GM12878 (cell line): ENCODE measurements around the gene SPOCK1. TPM values are rescaled to one million over a fixed set of nuclear protein-coding genes. Genes with fewer than 3 reads are reported as not detected.

Source experiments
- ATAC-seq: fragments of 200-7000 bp; cut with Tn5 transposase; 3 replicates; pipeline ENCODE4 v1.9.1; 2020; ENCODE audit warnings: mild to moderate bottlenecking, moderate library complexity
- BruUV-seq: library from RNA; stranded (reverse); fragments of 400-500 nt; replicated peaks from 2 replicates; lab custom pipeline; 2021; lab: Mats Ljungman, UMichigan
- CTCF ChIA-PET: fragments of 300-600 bp; sonication (Branson Sonifier 250); formaldehyde crosslinking; extraction: SDS; loops from one replicate; lab custom pipeline; 2021; ENCODE audit warnings: inconsistent platforms; lab: Yijun Ruan, JAX
- POLR2A ChIA-PET: fragments of 350-600 bp; formaldehyde crosslinking; extraction: SDS; loops from one replicate; lab custom pipeline; 2021; ENCODE audit warnings: inconsistent platforms; lab: Charles Lee
- RAD21 ChIA-PET: fragments of 300-600 bp; sonication (Branson Sonifier 250); formaldehyde crosslinking; loops from one replicate; lab custom pipeline; 2023; ENCODE audit warnings: antibody characterized with exemption; ENCODE audit not compliant: unreplicated experiment; lab: Charles Lee
- SMC1A ChIA-PET: fragments of 300-600 bp; sonication (Branson Sonifier 250); formaldehyde crosslinking; loops from one replicate; lab custom pipeline; 2023; ENCODE audit not compliant: unreplicated experiment, uncharacterized antibody; lab: Charles Lee
- DNase-seq: peaks from one replicate; pipeline ENCODE4 v3.0.0-alpha.2; 2011; ENCODE audit warnings: low read depth, low spot score
- FAIRE-seq: peaks from 3 replicates; lab custom pipeline; 2011; peaks lifted over from hg19 to GRCh38; lab: Jason Lieb, UNC
- H2AFZ ChIP-seq: 2 replicates; pipeline ENCODE4 v1.6.0; 2011; ENCODE audit warnings: low read depth, low read length, control low read depth; ENCODE audit not compliant: control insufficient read depth
- H3K27ac ChIP-seq: 2 replicates; pipeline ENCODE4 v1.5.1; 2011; ENCODE audit warnings: control low read depth; ENCODE audit not compliant: control insufficient read depth, insufficient read depth
- H3K27me3 ChIP-seq, 2 experiments: replicated peaks in 1 of 2; 2 replicates each; pipeline versions ENCODE4 v1.6.0 to v1.6.1; 2011; ENCODE audit warnings: low read length in 1 of 2; ENCODE audit not compliant: control insufficient read depth in 2 of 2, insufficient read depth in 2 of 2
- H3K36me3 ChIP-seq, 2 experiments: 2 replicates each; pipeline ENCODE4 v1.5.1; 2011; ENCODE audit warnings: low read length in 1 of 2; ENCODE audit not compliant: control insufficient read depth in 2 of 2, insufficient read depth in 2 of 2
- H3K4me1 ChIP-seq: 2 replicates; pipeline ENCODE4 v1.6.1; 2011; ENCODE audit warnings: mild to moderate bottlenecking, low read length, moderate library complexity, mixed read lengths; ENCODE audit not compliant: control insufficient read depth, insufficient read depth
- H3K4me2 ChIP-seq: 2 replicates; pipeline ENCODE4 v1.6.0; 2011; ENCODE audit warnings: control low read depth; ENCODE audit not compliant: control insufficient read depth, insufficient read depth
- H3K4me3 ChIP-seq: fragments of 200-600 bp; sonication (generic); 2 replicates; pipeline ENCODE4 v1.5.1; 2016
- H3K79me2 ChIP-seq: 2 replicates; pipeline ENCODE4 v1.6.0; 2011; ENCODE audit warnings: low read length; ENCODE audit not compliant: control insufficient read depth, insufficient read depth
- H3K9ac ChIP-seq: 2 replicates; pipeline ENCODE4 v1.8.0; 2011; ENCODE audit warnings: low read length, control low read depth, mixed read lengths; ENCODE audit not compliant: control insufficient read depth, insufficient read depth
- H3K9me3 ChIP-seq: replicated peaks from 3 replicates; pipeline ENCODE4 v1.5.1; 2011; ENCODE audit warnings: mild to moderate bottlenecking, low read length; ENCODE audit not compliant: control insufficient read depth, insufficient read depth
- H4K20me1 ChIP-seq: 2 replicates; pipeline ENCODE4 v1.6.0; 2011; ENCODE audit not compliant: control insufficient read depth, insufficient read depth
- CREM ChIP-seq: IDR thresholded peaks from 2 replicates; pipeline ENCODE4 v1.6.1; 2014; ENCODE audit warnings: antibody characterized with exemption, low read depth
- MEF2B ChIP-seq: fragments of 450-650 bp; IDR thresholded peaks from 2 replicates; pipeline ENCODE4 v1.6.1; 2018; ENCODE audit warnings: mild to moderate bottlenecking, moderate library complexity; ENCODE audit not compliant: partially characterized antibody, poor library complexity, severe bottlenecking
- NFIC ChIP-seq: IDR thresholded peaks from 2 replicates; pipeline ENCODE4 v1.6.1; 2012; ENCODE audit warnings: low read depth, mild to moderate bottlenecking, inconsistent platforms, low read length, moderate library complexity
- ZNF217 ChIP-seq: fragments of 450-650 bp; IDR thresholded peaks from 2 replicates; pipeline ENCODE4 v1.6.1; 2017; ENCODE audit warnings: antibody characterized with exemption, mild to moderate bottlenecking
- WGBS: methylation state at CpG from one replicate; pipeline ENCODE4 v1.1.6; 2016; ENCODE audit warnings: low lambda C conversion rate; ENCODE audit not compliant: insufficient replicate concordance, insufficient coverage; ENCODE audit errors: missing lambda C conversion rate; 5-methylcytosine and 5-hydroxymethylcytosine counted together
- in situ Hi-C: fragments of 300-500 bp; cut with MboI; formaldehyde crosslinking; loops from 9 replicates; pipeline ENCODE4 v1.14.3; 2018; ENCODE audit warnings: mixed read lengths
- intact Hi-C: fragments of 100-400 bp; cut with micrococcal nuclease; formaldehyde crosslinking; loops from one replicate; pipeline ENCODE4 v1.14.2; 2022; ENCODE audit not compliant: unreplicated experiment
- polyA plus RNA-seq, 11 experiments: library from polyadenylated mRNA; depleted of rRNA in 4 of 11; unstranded in 6 of 11; stranded (reverse) in 5 of 11; fragments of >200 nt; fragmentation: Nextera tagmentation in 4 of 11; fragmentation: Illumina TruSeq in 1 of 11; extraction: Ambion mirVana in 4 of 11; extraction: Trizol in 1 of 11; gene quantifications; 1 replicate in 1 of 11; 2 replicates in 10 of 11; pipeline versions ENCODE4 v1.2.1 to v1.2.3, GENCODE V29; 2011 to 2016; ENCODE audit warnings: inconsistent platforms in 2 of 11, missing spikeins in 2 of 11, low read depth in 1 of 11
- total RNA-seq, 4 experiments: library from RNA; depleted of rRNA in 3 of 4; stranded (reverse); fragments of >200 nt in 3 of 4; fragmentation: Illumina TruSeq in 1 of 4; extraction: Trizol in 1 of 4; gene quantifications; 2 replicates each; pipeline versions ENCODE4 v1.2.1 to v1.2.3, GENCODE V29; 2013 to 2021
- TF ChIP-seq, protein P1 (sequence below): IDR thresholded peaks from 2 replicates; pipeline ENCODE4 v1.6.1; 2012; ENCODE audit warnings: low read length, inconsistent platforms
- TF ChIP-seq, protein P2 (sequence below): fragments of 150-350 bp; IDR thresholded peaks from 2 replicates; pipeline ENCODE4 v1.6.1; 2014; ENCODE audit warnings: mild to moderate bottlenecking, low read depth, low read length

SPOCK1 gene
- total and polyA plus RNA-seq, 10 of the 15 experiments (the other 5 are each of a cell fraction or from before 2014, with no cell fraction given) = 0.06 to 0.68 (median 0.25) TPM; not detected in 3

DNA sequence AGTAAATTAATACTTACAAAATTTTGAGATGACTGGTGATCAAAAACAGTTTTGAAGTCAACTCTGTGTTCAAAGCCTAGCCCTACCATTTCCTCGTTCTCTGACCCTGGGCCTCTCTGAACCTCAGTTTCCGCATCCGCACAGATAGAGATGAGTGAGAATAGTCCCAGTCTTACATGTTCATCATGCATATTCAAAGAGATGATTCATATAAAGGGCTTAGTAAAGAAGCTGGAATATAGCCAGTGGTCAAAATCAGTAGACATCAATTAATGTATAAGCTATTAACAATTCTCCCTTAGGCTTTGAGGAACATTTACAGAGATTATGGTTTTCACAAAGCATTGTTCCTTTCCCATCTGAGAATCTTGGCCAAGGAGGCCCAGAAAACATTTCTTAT lies 250.6 kb downstream of the SPOCK1 start:
- no peaks in the 10 kb centered on the region for H3K9me3 ChIP-seq
- WGBS = 0% methylated on average over 3 of the region's 3 CpGs
- FAIRE-seq (no peak), DNase-seq (peak; percentile 7)
- no peak overlapping the region for H3K4me3 ChIP-seq
- H3K27me3 ChIP-seq = no peaks in the 10 kb centered on the region; a peak in 1 of 4 replicates
- in situ Hi-C loops = no loop called here
- no peaks in the 10 kb centered on the region for H3K4me1 ChIP-seq
- H3K9ac ChIP-seq = no peak overlapping the region
- TF ChIP-seq ZNF217 (no peak), CREM (no peak), NFIC (no peak)
- TF ChIP-seq, protein P1, sequence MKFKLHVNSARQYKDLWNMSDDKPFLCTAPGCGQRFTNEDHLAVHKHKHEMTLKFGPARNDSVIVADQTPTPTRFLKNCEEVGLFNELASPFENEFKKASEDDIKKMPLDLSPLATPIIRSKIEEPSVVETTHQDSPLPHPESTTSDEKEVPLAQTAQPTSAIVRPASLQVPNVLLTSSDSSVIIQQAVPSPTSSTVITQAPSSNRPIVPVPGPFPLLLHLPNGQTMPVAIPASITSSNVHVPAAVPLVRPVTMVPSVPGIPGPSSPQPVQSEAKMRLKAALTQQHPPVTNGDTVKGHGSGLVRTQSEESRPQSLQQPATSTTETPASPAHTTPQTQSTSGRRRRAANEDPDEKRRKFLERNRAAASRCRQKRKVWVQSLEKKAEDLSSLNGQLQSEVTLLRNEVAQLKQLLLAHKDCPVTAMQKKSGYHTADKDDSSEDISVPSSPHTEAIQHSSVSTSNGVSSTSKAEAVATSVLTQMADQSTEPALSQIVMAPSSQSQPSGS = no peak
- TF ChIP-seq, all 136 proteins: peak for 0
- no peak overlapping the region for H2AFZ ChIP-seq
- ChIA-PET RAD21 (no interaction called here), POLR2A (no interaction called here), CTCF (no interaction called here), SMC1A (interaction anchor here (0.6 kb wide), 1 partner anchor 1006 kb away, joined by 3 read pairs; no protein-coding TSS in a partner anchor)
- no peak overlapping the region for H3K27ac ChIP-seq
- no peaks in the 10 kb centered on the region for H3K36me3 ChIP-seq
- H3K79me2 ChIP-seq = no peaks in the 10 kb centered on the region
- no peak overlapping the region for H3K4me2 ChIP-seq
- no TSS peak for BruUV-seq
- ATAC-seq = peak; percentile 31; the same call in 2 of the 3 replicates
- H4K20me1 ChIP-seq = no peaks in the 10 kb centered on the region
- intact Hi-C loops = no loop called here

DNA sequence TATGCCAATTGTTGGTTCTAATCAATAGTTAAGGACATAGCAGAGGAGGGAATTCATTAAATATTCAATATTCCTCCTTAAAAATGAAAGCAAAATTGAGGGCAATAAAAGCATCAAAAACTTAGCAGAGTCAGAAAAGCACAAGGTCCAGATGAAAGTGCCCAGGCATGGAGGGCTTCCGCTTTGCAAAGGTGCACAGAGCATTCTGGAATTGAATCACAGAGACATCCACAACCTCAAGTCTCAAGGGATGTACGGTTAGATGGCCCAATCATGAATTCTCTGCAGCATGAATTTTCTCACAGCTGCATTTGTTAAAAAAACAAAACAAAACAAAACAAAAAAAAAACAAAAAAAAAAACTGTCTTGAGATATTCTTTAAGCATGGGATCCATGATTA lies 253.7 kb downstream of the SPOCK1 start:
- H3K79me2 ChIP-seq = no peaks in the 10 kb centered on the region
- ChIA-PET CTCF (interaction anchor here (0.6 kb wide), 1 partner anchor 253 kb away, joined by 3 read pairs; no protein-coding TSS in a partner anchor), RAD21 (no interaction called here), POLR2A (interaction anchor here (0.6 kb wide), 1 partner anchor 22 kb away, joined by 3 read pairs; no protein-coding TSS in a partner anchor), SMC1A (no interaction called here)
- no peaks in the 10 kb centered on the region for H3K27me3 ChIP-seq
- WGBS = 18% methylated on average over 2 of the region's 2 CpGs
- no TSS peak for BruUV-seq
- no peak overlapping the region for H3K4me3 ChIP-seq
- peak; percentile 19 for DNase-seq
- H3K36me3 ChIP-seq = no peaks in the 10 kb centered on the region
- no peaks in the 10 kb centered on the region for H3K4me1 ChIP-seq
- no peak overlapping the region for H3K4me2 ChIP-seq
- H4K20me1 ChIP-seq = no peaks in the 10 kb centered on the region
- H2AFZ ChIP-seq = no peak overlapping the region
- TF ChIP-seq, protein P2, sequence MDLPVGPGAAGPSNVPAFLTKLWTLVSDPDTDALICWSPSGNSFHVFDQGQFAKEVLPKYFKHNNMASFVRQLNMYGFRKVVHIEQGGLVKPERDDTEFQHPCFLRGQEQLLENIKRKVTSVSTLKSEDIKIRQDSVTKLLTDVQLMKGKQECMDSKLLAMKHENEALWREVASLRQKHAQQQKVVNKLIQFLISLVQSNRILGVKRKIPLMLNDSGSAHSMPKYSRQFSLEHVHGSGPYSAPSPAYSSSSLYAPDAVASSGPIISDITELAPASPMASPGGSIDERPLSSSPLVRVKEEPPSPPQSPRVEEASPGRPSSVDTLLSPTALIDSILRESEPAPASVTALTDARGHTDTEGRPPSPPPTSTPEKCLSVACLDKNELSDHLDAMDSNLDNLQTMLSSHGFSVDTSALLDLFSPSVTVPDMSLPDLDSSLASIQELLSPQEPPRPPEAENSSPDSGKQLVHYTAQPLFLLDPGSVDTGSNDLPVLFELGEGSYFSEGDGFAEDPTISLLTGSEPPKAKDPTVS = no peak
- peak; percentile 44 for TF ChIP-seq MEF2B
- TF ChIP-seq, all 136 proteins: peak for 1
- FAIRE-seq (no peak), ATAC-seq (peak; percentile 62; the same call in 2 of the 3 replicates)
- intact Hi-C loops (no loop called here), in situ Hi-C loops (no loop called here)
- no peaks in the 10 kb centered on the region for H3K9me3 ChIP-seq
- H3K27ac ChIP-seq = no peak overlapping the region
- H3K9ac ChIP-seq = no peak overlapping the region
